GM18868 (cell line): ENCODE measurements around the gene SPOCK1.

Experiments
- ATAC-seq: cut with Tn5 transposase; IDR thresholded peaks from one replicate; pipeline ENCODE4 v1.9.1; 2021; ENCODE audit warnings: mild to moderate bottlenecking, moderate library complexity; ENCODE audit not compliant: unreplicated experiment

SPOCK1 gene

DNA sequence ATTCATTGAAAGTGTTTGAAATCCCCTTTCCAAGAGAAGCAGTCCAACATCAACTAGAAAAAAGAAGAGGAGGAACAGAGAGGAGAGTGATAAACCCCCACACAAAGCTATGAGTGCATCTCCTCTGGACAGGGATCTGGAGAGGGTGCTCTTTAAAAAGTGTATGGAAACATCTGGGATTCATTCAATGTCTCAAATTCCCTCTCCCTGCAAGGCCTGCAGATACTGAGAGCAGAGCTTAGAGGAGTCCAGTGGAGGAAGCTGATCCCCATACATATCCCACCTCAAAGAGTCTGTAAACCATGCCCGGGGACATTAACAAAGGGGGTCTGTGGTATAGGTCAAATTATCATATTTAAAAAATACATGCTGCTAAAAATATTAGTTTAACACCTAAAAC lies 2.2 kb downstream of the SPOCK1 start:
- no peak for ATAC-seq

DNA sequence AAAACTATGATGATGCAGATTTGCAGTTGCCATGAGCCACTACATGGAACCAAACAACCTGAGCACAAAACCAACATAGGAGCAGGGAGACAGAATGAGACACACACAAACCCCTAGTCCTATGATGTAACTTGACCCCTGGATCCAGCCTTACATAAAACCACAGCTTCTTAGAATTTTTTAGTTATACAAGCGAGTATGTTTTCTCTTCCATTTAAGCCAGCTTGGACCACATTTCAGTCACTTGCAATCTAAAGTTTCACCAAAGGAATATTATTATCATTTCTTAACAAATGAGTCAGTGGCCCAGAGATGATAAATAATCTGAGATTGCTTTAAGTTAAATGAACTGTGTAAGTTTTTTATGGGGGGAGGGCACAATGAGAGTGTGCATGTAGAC lies 6.8 kb downstream of the SPOCK1 start:
- no peak for ATAC-seq

DNA sequence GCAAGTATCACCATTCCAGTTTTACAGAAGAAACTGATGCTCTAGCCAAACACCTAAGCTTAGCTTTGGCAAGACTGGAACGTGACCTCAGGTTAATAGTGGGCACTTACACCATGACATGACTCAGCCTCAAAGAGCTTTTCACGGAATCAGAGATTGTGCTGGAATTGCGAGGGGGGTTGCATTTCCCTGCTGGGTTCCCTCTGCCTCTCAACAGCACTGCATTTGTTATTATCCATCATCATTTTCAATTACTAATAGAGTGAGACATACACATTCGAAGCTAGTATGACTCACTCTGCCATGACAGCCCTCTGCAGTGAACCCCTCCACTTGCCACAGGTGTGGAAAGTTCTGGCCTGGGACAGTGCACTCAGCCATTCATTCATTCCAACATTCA lies 8.0 kb downstream of the SPOCK1 start:
- no peak for ATAC-seq

DNA sequence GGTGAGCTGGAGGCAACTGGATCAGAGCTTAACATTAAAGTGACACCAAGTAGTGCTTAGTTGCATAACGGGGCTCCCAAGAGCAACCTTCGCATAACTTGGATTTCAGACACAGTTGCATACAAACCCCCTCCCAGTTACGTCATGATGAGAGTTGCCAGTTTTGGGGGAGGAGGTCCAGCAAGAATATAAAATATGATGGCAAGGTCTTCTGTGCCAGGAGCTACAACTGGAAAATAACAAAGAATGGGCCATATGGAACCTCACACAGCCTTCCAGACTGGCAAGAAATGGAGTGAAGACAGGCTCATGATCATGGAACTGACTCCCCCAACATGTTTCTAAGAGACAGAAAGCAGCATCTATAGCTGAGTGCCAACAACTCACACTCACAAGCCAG lies 8.5 kb downstream of the SPOCK1 start:
- ATAC-seq: no peak

DNA sequence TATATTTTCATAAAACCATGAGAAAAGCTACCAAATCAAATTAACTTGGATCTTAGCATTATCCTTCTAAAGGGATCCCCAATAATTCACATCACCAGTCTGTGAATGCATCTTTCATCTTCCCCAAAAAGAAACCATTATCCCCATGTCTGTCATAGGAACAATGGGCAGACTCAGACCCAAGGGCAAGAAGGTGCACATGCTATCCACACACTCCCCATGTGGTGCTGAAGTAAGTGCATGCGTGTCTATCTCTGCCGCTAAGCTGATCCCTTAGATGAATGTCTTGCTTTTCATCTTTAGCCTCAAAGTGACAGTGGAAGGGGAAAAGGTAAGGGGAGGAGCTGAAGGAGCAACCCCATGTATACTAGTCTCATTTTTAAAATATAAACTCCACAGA lies 10.2 kb downstream of the SPOCK1 start:
- ATAC-seq: no peak

DNA sequence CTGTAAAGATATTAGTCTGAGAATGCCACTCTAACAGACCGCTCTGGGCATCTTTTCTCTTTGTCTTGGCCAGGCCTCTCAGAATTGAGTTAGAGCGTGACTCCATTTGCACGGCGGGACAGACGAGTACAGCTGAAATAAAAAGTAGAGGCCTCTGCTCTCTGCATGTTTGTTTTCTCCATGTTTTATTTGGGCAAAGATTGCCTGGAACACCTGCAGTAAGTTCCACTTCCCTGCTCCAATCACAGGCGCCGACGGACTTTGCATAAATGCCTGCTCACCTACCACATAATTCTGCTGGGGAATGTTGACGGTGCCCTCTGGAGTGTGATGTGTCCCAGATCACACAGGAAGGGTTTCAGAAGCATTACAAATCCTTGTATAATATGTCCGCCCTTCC lies 10.6 kb downstream of the SPOCK1 start:
- no peak for ATAC-seq

- no peak for ATAC-seq
These were observed 11.5 kb downstream of the SPOCK1 start for GRCh38 chr5:137487600-137487999.

DNA sequence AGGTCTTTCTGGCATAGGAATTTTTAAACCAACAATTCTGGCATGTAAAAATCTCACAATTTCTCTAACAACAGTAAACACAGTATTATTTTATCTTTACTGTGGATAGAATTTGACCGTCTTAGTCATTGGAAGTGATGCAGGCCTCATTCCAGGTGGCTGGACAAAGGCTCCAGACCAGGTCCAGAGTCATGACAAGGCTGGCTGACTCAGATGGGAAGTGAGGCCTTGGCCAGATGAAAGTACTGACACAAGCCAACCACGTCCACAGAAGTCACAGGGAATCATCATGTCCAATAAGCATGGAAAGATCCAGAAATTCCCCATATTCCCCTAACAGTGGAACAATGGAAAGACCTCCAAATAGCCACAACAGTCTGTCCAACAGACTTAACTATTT lies 12.4 kb downstream of the SPOCK1 start:
- ATAC-seq: no peak

DNA sequence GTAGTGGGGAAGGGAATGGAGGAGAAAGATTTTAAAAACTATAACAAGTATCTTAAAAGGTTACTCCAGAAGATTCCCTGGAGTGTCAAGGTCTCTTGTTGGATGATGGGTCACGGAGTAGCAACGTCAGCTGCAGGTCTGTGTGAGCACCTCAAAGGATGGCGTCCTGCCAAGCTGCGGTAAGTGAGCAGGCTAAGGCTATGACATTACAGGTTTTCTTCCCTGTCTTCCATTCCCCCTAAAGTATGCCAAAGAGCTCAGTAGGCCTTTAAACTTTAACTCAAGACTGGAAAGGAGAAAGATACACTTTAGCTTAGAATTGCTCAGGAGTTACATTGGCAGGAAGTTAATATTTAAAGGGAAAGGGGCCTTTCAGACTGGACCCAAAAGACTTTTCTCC lies 17.5 kb downstream of the SPOCK1 start:
- no peak for ATAC-seq

DNA sequence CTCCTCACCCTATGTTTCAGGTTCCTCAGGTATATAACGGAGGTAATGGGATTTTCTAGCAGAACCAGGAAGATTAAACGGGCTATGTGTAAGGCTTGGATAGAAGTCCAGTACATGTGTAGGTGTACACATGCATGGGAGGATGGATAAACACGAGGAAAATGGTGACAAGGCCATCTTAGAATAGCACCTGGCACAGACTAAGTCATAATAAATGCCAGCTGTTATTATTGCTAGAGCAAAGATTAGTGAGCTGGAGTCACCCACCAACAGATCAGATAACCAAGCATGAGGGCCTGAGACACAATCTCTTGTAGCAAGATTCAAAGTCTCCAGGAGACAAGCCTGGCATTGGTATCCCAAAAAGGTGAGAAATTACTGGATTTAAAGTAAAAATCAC lies 21.1 kb downstream of the SPOCK1 start:
- ATAC-seq: no peak

- no peak for ATAC-seq
These were observed 28.3 kb downstream of the SPOCK1 start for GRCh38 chr5:137470921-137471220.

DNA sequence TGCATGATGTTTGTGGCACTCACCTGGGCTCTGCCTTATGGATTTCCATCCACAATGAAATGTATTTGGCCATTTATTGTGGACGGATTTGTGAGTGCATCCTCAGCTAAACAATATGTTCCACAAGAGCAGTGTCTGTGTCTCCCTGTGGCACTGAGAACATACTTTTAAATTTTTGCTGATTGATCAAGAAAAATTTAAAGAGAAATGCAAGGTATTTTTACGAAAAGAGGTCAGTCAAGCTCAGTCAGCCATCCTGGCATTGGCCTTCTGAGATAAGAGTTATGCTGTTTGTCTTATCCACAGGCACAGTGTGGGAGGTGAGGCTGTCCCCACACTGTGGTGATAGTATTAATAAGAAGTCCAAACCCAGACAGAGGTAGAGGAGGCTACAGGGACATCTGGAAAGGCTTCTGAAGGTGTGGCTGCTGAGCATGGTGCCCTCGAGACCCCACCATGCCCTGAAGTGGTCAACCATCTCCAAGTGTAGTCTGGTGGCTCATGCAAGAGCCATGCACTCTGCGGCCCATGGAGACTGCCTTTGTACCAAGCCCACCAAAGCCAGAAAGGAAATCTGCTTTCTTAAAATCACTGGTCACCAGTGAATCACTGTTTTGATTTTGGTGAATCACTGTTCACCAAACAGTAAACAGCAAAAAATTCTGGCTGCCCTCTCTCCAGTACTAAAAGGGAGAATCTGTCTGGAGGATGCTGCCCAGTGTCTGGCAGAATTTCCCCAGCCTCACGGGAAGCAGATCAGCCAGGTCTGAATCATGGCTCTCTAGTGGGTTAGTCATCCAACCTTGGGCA lies 28.8 kb downstream of the SPOCK1 start:
- ATAC-seq: no peak

DNA sequence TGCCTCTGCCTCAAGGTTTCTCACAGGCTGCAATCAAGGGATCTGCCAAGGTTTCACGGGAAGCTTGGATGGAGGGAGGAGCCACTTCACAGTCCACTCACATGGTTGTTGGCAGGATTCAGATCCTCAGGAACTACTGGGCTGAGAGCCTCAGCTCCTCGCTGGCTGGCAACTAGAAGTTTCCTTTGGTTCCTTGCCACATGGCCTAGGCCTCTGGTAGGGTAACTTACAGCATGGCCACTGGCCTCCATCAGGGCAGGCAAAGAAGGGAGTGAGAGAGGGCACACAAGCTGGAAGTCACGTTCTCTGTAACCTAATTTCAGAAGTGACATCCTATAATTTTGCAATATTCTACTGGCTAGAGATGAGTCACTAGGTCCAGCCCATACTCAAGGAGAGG lies 32.2 kb downstream of the SPOCK1 start:
- ATAC-seq: no peak

GRCh38 chr5:137465930-137466329 lies 33.2 kb downstream of the SPOCK1 start:
- ATAC-seq: no peak

DNA sequence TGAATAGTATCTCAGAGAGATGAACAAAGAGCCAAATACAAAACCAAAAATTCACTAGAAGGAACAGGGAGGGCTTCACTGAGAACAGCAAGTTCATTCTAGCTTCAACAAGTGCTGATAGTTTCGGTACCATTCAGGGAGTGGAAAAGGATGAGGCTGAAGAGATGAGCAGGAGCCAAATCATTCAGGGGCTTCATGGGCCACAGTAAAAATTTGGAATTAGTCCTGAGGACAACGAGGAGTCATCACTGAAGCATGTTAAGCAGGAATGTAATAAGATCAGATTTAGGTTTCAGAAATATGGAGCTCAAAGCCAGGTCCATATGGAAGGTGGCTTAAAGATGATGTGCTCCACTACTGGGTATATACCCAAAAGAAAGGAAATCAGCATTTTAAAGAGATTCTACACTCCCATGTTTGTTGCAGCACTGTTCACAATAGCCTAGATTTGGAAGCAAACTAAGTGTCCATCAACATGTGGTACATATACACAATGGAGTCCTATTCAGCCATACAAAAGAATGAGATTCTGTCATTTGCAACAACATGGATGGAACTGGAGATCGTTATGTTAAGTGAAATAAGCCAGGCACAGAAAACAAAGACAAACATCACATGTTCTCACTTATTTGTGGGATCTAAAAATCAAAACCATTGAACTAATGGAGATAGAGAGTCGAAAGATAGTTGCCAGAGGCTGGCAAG lies 36.2 kb downstream of the SPOCK1 start:
- no peak for ATAC-seq

DNA sequence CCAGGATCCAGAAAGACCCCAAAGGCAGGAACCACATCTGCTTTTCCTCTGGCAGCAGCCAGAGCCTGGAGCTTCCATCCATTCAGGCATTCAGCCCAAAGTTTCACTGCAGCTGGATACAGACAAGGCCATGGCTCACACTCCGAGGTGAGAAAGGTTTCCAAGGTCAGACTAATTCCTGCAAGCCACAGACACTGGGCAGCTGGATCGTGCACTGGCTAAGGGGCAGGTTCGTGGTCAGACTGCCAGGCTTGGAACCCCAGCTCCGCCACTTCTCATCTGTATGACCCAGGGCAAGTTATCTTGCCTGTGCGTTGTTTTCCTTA lies 36.9 kb downstream of the SPOCK1 start:
- no peak for ATAC-seq

DNA sequence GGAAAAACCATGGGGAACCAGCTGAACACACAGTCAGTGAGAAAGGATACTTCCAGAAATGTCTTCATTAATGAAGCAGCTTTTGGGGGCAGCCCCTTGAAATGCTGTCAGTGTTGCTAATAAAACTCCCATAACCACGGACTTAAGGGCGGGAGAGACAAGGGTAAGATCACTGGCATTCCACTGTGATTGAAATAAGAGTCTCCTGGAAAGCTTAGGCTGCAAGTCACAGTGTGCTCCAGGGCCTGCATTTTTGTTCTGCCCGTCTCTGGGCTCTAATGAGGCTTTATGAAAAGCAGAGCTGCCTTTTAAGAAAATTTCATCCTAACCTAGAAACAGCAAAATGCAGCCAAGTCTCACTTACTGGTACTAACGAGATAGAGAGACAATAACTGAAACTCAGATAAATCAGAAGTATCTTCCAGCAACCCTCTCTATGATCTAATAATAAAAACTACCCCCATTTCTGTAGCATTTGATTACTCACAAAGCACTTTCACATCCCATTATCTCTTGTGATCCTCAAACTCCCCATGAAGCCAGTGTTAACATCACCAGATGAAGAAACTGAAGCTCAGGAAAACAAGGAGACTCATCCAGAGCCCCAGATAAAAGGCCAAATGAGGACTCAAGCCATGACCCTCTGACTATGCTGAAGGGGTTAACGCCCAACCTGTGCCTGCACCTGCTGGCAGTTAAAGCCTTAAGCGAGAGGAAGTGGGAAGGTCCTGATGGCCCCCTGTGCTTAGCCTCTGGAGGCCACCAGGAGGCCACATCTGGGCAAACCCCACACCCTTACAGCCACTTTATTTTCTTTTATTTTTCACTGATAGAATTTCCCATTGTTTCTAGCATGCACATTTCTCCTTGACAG lies 37.5 kb downstream of the SPOCK1 start:
- no peak for ATAC-seq

DNA sequence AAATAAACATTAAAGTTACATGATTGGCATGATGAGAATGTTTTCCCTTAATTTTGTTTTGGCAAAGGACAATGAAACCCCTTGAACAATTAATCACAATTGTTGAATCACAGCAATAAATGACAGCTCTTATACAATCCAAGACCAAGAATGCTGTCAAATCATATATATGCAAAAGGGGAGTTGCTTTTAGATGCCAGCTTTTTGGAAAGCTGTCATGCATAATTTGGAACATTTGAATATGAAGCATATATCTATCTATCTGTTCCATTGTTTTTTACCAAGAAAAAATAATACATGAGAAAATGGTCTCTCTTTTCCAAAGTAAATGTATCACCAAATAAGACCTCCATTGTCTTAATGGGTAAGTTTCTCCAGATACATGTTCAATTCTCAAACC lies 44.5 kb downstream of the SPOCK1 start:
- no peak for ATAC-seq

- ATAC-seq: no peak
These were observed 45.5 kb downstream of the SPOCK1 start for GRCh38 chr5:137453483-137454080.

DNA sequence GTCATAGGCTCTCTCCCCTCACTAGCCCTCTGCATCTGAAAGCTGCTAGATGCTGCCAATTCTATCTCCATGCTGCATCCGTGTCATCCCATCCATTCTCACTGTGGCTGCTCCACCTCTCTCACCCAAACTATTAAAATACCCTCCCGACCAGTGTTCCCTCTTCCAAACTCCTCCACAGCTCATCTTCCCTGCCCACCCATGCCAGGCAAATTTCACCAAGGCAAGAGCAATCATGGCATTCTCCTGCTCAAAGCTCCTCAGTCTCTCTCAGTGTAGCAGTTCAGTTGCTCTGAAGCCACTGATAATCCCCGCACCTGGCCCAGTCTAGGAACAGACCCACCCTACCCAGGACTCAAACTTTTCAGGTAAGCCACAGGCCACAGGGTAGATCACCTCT lies 48.4 kb downstream of the SPOCK1 start:
- no peak for ATAC-seq

DNA sequence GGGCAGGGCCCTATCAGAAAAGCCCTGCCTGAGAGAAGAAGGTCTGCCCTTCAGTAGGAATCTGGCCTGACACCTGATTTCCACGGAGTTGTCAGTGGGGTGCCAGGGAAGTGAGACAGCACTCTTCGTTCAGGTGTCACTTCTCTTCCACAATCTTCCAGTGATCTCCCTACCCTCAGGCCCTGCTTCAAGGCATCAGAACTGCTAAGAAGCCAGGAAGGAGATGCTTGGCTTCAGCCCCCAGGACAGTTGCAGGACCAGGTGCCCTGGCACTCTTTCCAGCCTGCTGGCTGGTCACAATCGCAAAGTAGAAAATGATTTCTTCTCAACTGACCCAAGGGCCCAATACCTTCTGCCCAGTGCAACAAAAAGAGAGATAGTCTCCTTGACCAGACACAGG lies 50.3 kb downstream of the SPOCK1 start:
- ATAC-seq: no peak

GRCh38 chr5:137446615-137447014 lies 52.5 kb downstream of the SPOCK1 start:
- no peak for ATAC-seq
